Esophagus muscularis mucosa (tissue), 4 donors: ENCODE data around the gene ITGB8. TPM values are rescaled to one million over a fixed set of nuclear protein-coding genes. Genes with fewer than 3 reads are reported as not detected.

Experiments
- DNase-seq: peaks from one replicate; pipeline ENCODE4 v3.0.0-alpha.2; 2017; ENCODE audit errors: extremely low spot score
- H3K27ac ChIP-seq, 4 donors: fragments of 200-600 bp; sonication (generic); replicated peaks in 1 of 4; 1 replicate in 3 of 4; 2 replicates in 1 of 4; pipeline ENCODE4 v1.5.1; 2016 to 2019; ENCODE audit warnings: mild to moderate bottlenecking in 1 of 4
- H3K27me3 ChIP-seq, 4 donors: fragments of 200-600 bp; sonication (generic); one replicate each; pipeline versions ENCODE4 v1.5.1 to v1.6.0; 2016 to 2019
- H3K36me3 ChIP-seq, 4 donors: fragments of 200-600 bp; sonication (generic); one replicate each; pipeline ENCODE4 v1.5.1; 2016 to 2019
- H3K4me1 ChIP-seq, 4 donors: fragments of 200-600 bp; sonication (generic); one replicate each; pipeline ENCODE4 v1.5.1; 2016 to 2019
- H3K4me3 ChIP-seq, 4 donors: fragments of 200-600 bp; sonication (generic); 1 replicate in 2 of 4; 2 replicates in 2 of 4; pipeline ENCODE4 v1.5.1; 2016 to 2019; ENCODE audit warnings: mild to moderate bottlenecking in 4 of 4, moderate library complexity in 1 of 4
- H3K9me3 ChIP-seq, 4 donors: fragments of 200-600 bp; sonication (generic); 1 replicate in 3 of 4; 2 replicates in 1 of 4; pipeline ENCODE4 v1.5.1; 2016 to 2019
- EP300 ChIP-seq: sonication (generic); formaldehyde crosslinking; IDR thresholded peaks from one replicate; pipeline ENCODE4 v1.6.1; 2017; ENCODE audit warnings: antibody characterized with exemption
- POLR2A ChIP-seq: fragments of 450-650 bp; IDR thresholded peaks from one replicate; pipeline ENCODE4 v1.6.1; 2017; ENCODE audit warnings: antibody characterized with exemption, moderate library complexity, mild to moderate bottlenecking, low read depth
- POLR2AphosphoS5 ChIP-seq, 2 donors: sonication (generic); formaldehyde crosslinking; IDR thresholded peaks; one replicate each; pipeline ENCODE4 v1.6.1; 2017; ENCODE audit warnings: antibody characterized with exemption in 2 of 2
- WGBS: methylation state at CpG from one replicate; pipeline ENCODE4 v1.1.5; 2018; 5-methylcytosine and 5-hydroxymethylcytosine counted together
- intact Hi-C: fragments of 100-400 bp; cut with DNase I; formaldehyde crosslinking; loops from one replicate; pipeline ENCODE4 v1.15.1; 2023
- total RNA-seq, 4 donors: library from RNA; depleted of rRNA; stranded (reverse); fragments of >200 nt; gene quantifications; one replicate each; pipeline versions ENCODE4 v1.1.0 to v1.2.1, GENCODE V29; 2016
- TF ChIP-seq, protein P1 (sequence below), 3 experiments: fragments of 200-600 bp in 2 of 3; fragments of 450-650 bp in 1 of 3; sonication (generic) in 2 of 3; IDR thresholded peaks; one replicate each; pipeline ENCODE4 v1.5.1; 2017 to 2019; ENCODE audit warnings: antibody characterized with exemption in 3 of 3, mild to moderate bottlenecking in 2 of 3, moderate library complexity in 1 of 3

The ITGB8 gene
- total RNA-seq, 4 donors from 2014 or later = 19.5 to 30.4 (median 21.5) TPM

DNA sequence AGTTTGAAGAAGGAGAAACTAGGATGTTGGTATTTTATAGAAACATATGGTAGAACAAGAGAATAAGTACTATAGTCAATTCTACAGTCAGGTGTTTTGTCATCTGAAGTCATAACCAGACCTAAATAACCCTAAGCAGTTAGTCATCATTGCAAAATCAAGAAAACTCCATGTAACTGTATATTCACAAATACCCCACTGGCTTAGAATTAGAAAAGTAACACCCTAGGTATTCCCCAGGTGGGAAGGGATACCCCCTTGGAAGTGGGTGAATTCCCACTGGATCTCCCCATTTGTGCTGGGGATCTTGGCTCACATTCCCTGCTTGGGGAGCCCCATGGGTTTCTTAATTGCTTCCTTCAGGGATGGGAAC, 45.9 kb upstream of the ITGB8 start:
- no peaks in the 10 kb centered on the region for H3K27me3 ChIP-seq
- H3K9me3 ChIP-seq = no peaks in the 10 kb centered on the region
- no peaks in the 10 kb centered on the region for H3K36me3 ChIP-seq
- H3K4me3 ChIP-seq = no peak overlapping the region
- no peak overlapping the region for H3K27ac ChIP-seq
- no peak for TF ChIP-seq POLR2A
- TF ChIP-seq, protein P1, sequence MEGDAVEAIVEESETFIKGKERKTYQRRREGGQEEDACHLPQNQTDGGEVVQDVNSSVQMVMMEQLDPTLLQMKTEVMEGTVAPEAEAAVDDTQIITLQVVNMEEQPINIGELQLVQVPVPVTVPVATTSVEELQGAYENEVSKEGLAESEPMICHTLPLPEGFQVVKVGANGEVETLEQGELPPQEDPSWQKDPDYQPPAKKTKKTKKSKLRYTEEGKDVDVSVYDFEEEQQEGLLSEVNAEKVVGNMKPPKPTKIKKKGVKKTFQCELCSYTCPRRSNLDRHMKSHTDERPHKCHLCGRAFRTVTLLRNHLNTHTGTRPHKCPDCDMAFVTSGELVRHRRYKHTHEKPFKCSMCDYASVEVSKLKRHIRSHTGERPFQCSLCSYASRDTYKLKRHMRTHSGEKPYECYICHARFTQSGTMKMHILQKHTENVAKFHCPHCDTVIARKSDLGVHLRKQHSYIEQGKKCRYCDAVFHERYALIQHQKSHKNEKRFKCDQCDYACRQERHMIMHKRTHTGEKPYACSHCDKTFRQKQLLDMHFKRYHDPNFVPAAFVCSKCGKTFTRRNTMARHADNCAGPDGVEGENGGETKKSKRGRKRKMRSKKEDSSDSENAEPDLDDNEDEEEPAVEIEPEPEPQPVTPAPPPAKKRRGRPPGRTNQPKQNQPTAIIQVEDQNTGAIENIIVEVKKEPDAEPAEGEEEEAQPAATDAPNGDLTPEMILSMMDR (IDR thresholded peaks at IDR 0.05) = no peak
- TF ChIP-seq POLR2AphosphoS5 (IDR thresholded peaks at IDR 0.05) = no peak
- TF ChIP-seq EP300 = no peak
- peaks cover 0 to 16% (median 7%) of the 10 kb centered on the region in 4 donors for H3K4me1 ChIP-seq
- intact Hi-C loops = no loop called here
- no peak for DNase-seq

DNA sequence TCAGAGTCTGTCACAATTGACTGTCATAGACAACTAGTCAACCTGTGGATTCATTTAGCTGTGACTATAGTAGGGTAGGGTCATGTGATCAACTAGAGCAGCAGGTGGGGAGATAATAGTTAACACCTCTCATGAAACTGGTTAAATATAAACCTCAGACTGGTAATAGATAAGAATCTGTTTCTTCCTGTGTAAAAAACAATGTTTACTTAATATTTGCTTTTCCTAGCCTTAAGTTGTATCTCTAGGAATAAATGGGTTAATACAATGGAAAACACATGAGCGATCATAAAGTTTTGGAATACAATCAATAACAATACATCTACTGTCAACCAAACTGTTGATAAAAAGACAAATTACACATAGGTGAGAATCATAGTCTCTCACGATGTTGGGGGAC, 43.4 kb upstream of the ITGB8 start:
- intact Hi-C loops = no loop called here
- 94% methylated on average over 2 of the region's 2 CpGs for WGBS
- Histone ChIP-seq H3K27ac (no peak overlapping the region), H3K9me3 (no peaks in the 10 kb centered on the region), H3K36me3 (no peaks in the 10 kb centered on the region), H3K27me3 (no peaks in the 10 kb centered on the region), H3K4me1 (no peaks in the 10 kb centered on the region), H3K4me3 (no peak overlapping the region)
- TF ChIP-seq, protein P1 (IDR thresholded peaks at IDR 0.05) = no peak
- TF ChIP-seq EP300 = no peak
- TF ChIP-seq POLR2AphosphoS5 (IDR thresholded peaks at IDR 0.05) = no peak
- no peak for TF ChIP-seq POLR2A
- DNase-seq = no peak

DNA sequence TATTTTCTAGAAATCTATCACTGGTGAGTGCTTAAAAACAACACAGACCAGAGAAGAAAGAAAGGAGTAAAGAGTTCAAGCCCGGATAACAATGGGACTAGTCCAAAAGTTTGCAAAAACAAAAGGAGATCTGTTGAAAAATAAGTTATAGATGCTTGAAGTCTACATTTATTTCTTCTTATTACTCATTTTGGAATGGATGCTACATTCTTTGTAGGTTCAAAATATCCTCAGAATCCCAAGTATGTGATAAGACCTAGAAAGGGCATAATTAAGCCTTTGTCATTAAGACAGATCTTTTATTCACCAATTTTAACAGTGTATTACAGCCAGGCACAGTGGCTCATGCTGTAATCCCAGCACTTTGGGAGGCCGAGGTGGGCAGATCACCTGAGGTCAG, 42.7 kb upstream of the ITGB8 start:
- no peaks in the 10 kb centered on the region for H3K27me3 ChIP-seq
- no peak for DNase-seq
- TF ChIP-seq POLR2AphosphoS5 (IDR thresholded peaks at IDR 0.05) = no peak
- TF ChIP-seq, protein P1 (IDR thresholded peaks at IDR 0.05) = no peak
- no peak for TF ChIP-seq EP300
- TF ChIP-seq POLR2A = no peak
- no peaks in the 10 kb centered on the region for H3K4me1 ChIP-seq
- H3K36me3 ChIP-seq = no peaks in the 10 kb centered on the region
- H3K9me3 ChIP-seq = no peaks in the 10 kb centered on the region
- intact Hi-C loops = no loop called here
- 71% methylated on average over 2 of the region's 2 CpGs for WGBS
- H3K27ac ChIP-seq = no peak overlapping the region
- H3K4me3 ChIP-seq = no peak overlapping the region

DNA sequence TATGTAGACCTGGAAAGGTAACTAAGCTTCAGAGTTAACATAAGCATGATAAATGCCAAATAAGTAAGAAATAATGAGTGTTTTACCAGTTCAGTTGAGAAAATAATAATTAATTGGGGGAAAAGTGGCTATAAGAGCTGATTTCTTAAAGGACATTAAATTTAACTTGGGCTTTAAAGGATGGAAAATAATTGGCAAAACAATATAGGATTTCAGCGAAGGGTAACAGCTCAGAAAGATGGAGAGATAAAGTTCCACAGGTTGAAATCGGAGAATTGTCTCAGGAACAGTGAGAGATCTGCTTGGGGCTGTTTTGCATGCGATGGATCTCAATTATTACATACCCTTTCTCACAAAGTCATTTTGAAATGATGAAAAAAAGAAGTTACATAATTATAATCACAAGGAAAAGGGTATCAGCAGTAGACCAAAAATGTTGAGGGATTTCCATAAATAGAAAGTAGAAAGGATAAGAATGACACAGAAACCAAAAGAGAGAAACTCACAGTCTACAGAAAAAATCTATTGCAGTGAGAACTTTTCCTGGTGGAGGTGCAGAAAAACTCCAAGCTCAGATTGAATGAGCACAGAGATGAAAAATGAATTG, 40.1 kb upstream of the ITGB8 start:
- no peaks in the 10 kb centered on the region for H3K9me3 ChIP-seq
- H3K27me3 ChIP-seq = no peaks in the 10 kb centered on the region
- no peaks in the 10 kb centered on the region for H3K36me3 ChIP-seq
- intact Hi-C loops = no loop called here
- H3K4me3 ChIP-seq = no peak overlapping the region
- 63% methylated on average over 3 of the region's 3 CpGs for WGBS
- TF ChIP-seq EP300 = no peak
- TF ChIP-seq POLR2AphosphoS5 (IDR thresholded peaks at IDR 0.05) = no peak
- TF ChIP-seq, protein P1 (IDR thresholded peaks at IDR 0.05) = no peak
- no peak for TF ChIP-seq POLR2A
- DNase-seq = no peak
- no peaks in the 10 kb centered on the region for H3K4me1 ChIP-seq
- no peak overlapping the region for H3K27ac ChIP-seq

DNA sequence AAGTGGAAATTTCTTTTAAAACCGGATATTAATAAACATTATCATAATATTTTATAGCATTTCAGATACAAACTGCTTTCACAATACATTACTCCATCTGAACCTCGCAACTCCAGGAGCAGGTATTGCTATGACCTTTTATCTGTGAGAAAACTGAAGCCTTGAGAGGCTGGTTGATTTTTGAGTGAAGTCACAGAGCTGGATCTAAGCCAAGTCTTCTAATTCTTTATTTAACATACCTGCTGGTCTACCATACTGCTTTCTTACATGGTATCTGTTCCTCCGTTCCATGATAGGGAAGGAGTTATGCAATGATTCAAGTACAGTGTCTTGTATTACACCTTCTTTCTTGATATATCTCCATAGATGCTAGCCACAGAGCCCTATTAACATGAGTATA, 37.4 kb upstream of the ITGB8 start:
- TF ChIP-seq EP300 (no peak), POLR2AphosphoS5 (IDR thresholded peaks at IDR 0.05) (no peak), POLR2A (no peak)
- TF ChIP-seq, protein P1 (IDR thresholded peaks at IDR 0.05) = no peak
- H3K4me1 ChIP-seq = no peaks in the 10 kb centered on the region
- 91% methylated on average over 3 of the region's 3 CpGs for WGBS
- no peaks in the 10 kb centered on the region for H3K9me3 ChIP-seq
- no peak overlapping the region for H3K4me3 ChIP-seq
- no peaks in the 10 kb centered on the region for H3K36me3 ChIP-seq
- DNase-seq = no peak
- intact Hi-C loops = no loop called here
- no peaks in the 10 kb centered on the region for H3K27me3 ChIP-seq
- H3K27ac ChIP-seq = no peak overlapping the region
